ENCODE data around the gene ENTREP1. TPM values are rescaled to one million over a fixed set of nuclear protein-coding genes. Genes with fewer than 3 reads are reported as not detected.

Gene ENTREP1
- polyA plus RNA-seq, 1 of the 3 experiments (the other 2 are of a cell fraction) = not detected

DNA sequence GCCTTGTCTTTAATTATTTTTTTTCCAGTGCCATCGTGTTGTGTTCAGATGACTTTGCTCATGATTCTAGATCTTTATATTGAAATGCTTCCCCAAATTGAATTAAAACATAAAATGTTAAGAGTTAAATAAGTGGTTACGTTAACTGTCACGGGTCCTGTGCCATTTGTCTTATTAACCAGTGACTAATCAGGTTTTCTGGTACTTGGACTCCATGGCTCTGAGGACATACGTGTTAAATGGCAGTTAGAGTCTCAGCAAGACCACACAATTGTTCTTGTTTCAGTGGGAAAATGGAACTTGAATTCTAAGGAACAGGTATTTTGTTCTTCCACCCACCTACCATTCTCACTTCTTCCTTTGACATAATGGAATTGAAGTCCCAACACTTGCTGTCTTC, 32.8 kb downstream of the ENTREP1 start:
- H3K4me2 ChIP-seq = no peak overlapping the region
- H2AFZ ChIP-seq (ENCODE audit: low read depth) = no peak overlapping the region
- no peak overlapping the region for H3K27ac ChIP-seq (ENCODE audit: low read depth in 2 of 2, low read length in 1 of 2)
- no peaks in the 10 kb centered on the region for H3F3A ChIP-seq (replicated peaks; ENCODE audit: insufficient read depth)
- no peak overlapping the region for H3K4me3 ChIP-seq (ENCODE audit: low read depth in 2 of 2, low read length in 1 of 2)
- no peaks in the 10 kb centered on the region; the same call in 1 of the 2 replicates for H3K27me3 ChIP-seq (ENCODE audit: insufficient read depth)
- no peaks in the 10 kb centered on the region for H4K20me1 ChIP-seq (ENCODE audit: insufficient read depth)
- ChIA-PET CTCF (interaction anchor here (1.0 kb wide), 1 partner anchor 14 kb away, joined by 3 read pairs; no protein-coding TSS in a partner anchor), POLR2A (no interaction called here)
- TF ChIP-seq, protein P1, sequence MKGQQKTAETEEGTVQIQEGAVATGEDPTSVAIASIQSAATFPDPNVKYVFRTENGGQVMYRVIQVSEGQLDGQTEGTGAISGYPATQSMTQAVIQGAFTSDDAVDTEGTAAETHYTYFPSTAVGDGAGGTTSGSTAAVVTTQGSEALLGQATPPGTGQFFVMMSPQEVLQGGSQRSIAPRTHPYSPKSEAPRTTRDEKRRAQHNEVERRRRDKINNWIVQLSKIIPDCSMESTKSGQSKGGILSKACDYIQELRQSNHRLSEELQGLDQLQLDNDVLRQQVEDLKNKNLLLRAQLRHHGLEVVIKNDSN (IDR thresholded peaks at IDR 0.05; ENCODE audit: borderline replicate concordance, low read depth) = no peak
- TF ChIP-seq ELF1 (IDR thresholded peaks at IDR 0.05) (no peak), NFIC (IDR thresholded peaks at IDR 0.05; ENCODE audit: borderline replicate concordance) (no peak), TAF1 (IDR thresholded peaks at IDR 0.05; ENCODE audit: borderline replicate concordance, low read depth, low read length) (no peak)
- TF ChIP-seq, protein P2, sequence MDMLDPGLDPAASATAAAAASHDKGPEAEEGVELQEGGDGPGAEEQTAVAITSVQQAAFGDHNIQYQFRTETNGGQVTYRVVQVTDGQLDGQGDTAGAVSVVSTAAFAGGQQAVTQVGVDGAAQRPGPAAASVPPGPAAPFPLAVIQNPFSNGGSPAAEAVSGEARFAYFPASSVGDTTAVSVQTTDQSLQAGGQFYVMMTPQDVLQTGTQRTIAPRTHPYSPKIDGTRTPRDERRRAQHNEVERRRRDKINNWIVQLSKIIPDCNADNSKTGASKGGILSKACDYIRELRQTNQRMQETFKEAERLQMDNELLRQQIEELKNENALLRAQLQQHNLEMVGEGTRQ (IDR thresholded peaks at IDR 0.05; ENCODE audit: borderline replicate concordance, low read depth, low read length) = no peak
- no peaks in the 10 kb centered on the region for H3K4me1 ChIP-seq (ENCODE audit: control insufficient read depth in 1 of 2, insufficient read depth in 2 of 2, low read depth in 1 of 2, low read length in 1 of 2)
- WGBS (ENCODE audit: low lambda C conversion rate) = 24% methylated on average over 4 of the region's 4 CpGs
- no peak overlapping the region for H3K9ac ChIP-seq
- no peaks in the 10 kb centered on the region for H3K79me2 ChIP-seq (ENCODE audit: insufficient read depth)
- no peaks in the 10 kb centered on the region for H3K9me3 ChIP-seq
- H3K36me3 ChIP-seq (replicated peaks in 1 of 2; ENCODE audit: control insufficient read depth in 1 of 2, insufficient read depth in 2 of 2, low read length in 1 of 2) = no peaks in the 10 kb centered on the region
- DNase-seq = no peak
- H3K9me2 ChIP-seq = no peaks in the 10 kb centered on the region

DNA sequence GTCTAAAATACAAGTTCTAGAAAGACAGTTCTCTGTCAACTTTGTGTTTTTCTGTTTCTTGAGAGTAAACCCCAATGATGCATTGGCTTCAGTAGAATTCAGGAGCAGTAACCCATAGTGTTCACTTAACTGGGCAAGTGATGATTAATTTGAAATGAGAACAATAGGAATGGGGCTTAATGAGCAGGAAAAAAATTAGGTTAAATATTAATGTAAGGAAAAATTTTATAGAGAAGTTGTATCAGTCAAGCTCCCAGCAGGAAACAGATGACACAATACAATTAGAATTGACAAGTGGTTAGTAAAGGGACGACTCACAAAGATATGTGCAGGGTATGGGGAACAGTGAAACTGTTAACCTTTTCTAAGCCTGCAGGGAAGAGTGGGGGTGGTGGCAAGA, 38.2 kb downstream of the ENTREP1 start:
- no peak overlapping the region for H3K27ac ChIP-seq (ENCODE audit: low read depth in 2 of 2, low read length in 1 of 2)
- no peaks in the 10 kb centered on the region for H3F3A ChIP-seq (replicated peaks; ENCODE audit: insufficient read depth)
- POLR2A ChIA-PET = no interaction called here
- H3K79me2 ChIP-seq (ENCODE audit: insufficient read depth) = no peaks in the 10 kb centered on the region
- no peak overlapping the region for H3K4me3 ChIP-seq (ENCODE audit: low read depth in 2 of 2, low read length in 1 of 2)
- no peaks in the 10 kb centered on the region for H4K20me1 ChIP-seq (ENCODE audit: insufficient read depth)
- peaks cover 12% of the 10 kb centered on the region; the same call in 1 of the 2 replicates for H3K27me3 ChIP-seq (ENCODE audit: insufficient read depth)
- no peaks in the 10 kb centered on the region for H3K9me3 ChIP-seq
- CTCF ChIA-PET = no interaction called here
- DNase-seq = no peak
- 0% methylated on average over 1 of the region's 1 CpG for WGBS (ENCODE audit: low lambda C conversion rate)
- no peaks in the 10 kb centered on the region for H3K4me1 ChIP-seq (ENCODE audit: control insufficient read depth in 1 of 2, insufficient read depth in 2 of 2, low read depth in 1 of 2, low read length in 1 of 2)
- no peak overlapping the region for H3K4me2 ChIP-seq
- H2AFZ ChIP-seq (ENCODE audit: low read depth) = no peak overlapping the region
- H3K9ac ChIP-seq = no peak overlapping the region
- TF ChIP-seq SMC3 (IDR thresholded peaks at IDR 0.05; ENCODE audit: low read depth, low read length) (no peak), YY1 (IDR thresholded peaks at IDR 0.05; ENCODE audit: low read depth) (no peak), MXI1 (IDR thresholded peaks at IDR 0.05; ENCODE audit: low read depth, low read length) (no peak), TCF12 (IDR thresholded peaks at IDR 0.05) (no peak), RXRA (IDR thresholded peaks at IDR 0.05; ENCODE audit: borderline replicate concordance, low read depth) (no peak), MEF2A (IDR thresholded peaks at IDR 0.05; ENCODE audit: borderline replicate concordance, low read depth) (no peak), POLR2AphosphoS5 (IDR thresholded peaks at IDR 0.05; ENCODE audit: low read depth, low read length) (no peak), GATA2 (CRISPR knock-in tag; IDR thresholded peaks at IDR 0.05) (no peak), NRF1 (IDR thresholded peaks at IDR 0.05; ENCODE audit: low read depth, low read length) (no peak), SIN3A (IDR thresholded peaks at IDR 0.05; ENCODE audit: borderline replicate concordance, low read depth, low read length) (no peak), CHD2 (IDR thresholded peaks at IDR 0.05; ENCODE audit: low read length, partially characterized antibody) (no peak), TEAD4 (IDR thresholded peaks at IDR 0.05; ENCODE audit: borderline replicate concordance, insufficient read depth) (no peak), RAD21 (IDR thresholded peaks at IDR 0.05; ENCODE audit: low read length) (no peak), JUND (IDR thresholded peaks at IDR 0.05) (no peak)
- TF ChIP-seq, protein P2 (IDR thresholded peaks at IDR 0.05; ENCODE audit: borderline replicate concordance, low read depth, low read length) = no peak
- TF ChIP-seq, protein P3, sequence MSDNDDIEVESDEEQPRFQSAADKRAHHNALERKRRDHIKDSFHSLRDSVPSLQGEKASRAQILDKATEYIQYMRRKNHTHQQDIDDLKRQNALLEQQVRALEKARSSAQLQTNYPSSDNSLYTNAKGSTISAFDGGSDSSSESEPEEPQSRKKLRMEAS (IDR thresholded peaks at IDR 0.05; ENCODE audit: low read depth) = no peak
- TF ChIP-seq, protein P4, sequence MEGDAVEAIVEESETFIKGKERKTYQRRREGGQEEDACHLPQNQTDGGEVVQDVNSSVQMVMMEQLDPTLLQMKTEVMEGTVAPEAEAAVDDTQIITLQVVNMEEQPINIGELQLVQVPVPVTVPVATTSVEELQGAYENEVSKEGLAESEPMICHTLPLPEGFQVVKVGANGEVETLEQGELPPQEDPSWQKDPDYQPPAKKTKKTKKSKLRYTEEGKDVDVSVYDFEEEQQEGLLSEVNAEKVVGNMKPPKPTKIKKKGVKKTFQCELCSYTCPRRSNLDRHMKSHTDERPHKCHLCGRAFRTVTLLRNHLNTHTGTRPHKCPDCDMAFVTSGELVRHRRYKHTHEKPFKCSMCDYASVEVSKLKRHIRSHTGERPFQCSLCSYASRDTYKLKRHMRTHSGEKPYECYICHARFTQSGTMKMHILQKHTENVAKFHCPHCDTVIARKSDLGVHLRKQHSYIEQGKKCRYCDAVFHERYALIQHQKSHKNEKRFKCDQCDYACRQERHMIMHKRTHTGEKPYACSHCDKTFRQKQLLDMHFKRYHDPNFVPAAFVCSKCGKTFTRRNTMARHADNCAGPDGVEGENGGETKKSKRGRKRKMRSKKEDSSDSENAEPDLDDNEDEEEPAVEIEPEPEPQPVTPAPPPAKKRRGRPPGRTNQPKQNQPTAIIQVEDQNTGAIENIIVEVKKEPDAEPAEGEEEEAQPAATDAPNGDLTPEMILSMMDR (IDR thresholded peaks at IDR 0.05) = no peak
- TF ChIP-seq, protein P5, sequence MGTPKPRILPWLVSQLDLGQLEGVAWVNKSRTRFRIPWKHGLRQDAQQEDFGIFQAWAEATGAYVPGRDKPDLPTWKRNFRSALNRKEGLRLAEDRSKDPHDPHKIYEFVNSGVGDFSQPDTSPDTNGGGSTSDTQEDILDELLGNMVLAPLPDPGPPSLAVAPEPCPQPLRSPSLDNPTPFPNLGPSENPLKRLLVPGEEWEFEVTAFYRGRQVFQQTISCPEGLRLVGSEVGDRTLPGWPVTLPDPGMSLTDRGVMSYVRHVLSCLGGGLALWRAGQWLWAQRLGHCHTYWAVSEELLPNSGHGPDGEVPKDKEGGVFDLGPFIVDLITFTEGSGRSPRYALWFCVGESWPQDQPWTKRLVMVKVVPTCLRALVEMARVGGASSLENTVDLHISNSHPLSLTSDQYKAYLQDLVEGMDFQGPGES (IDR thresholded peaks at IDR 0.05; ENCODE audit: low read depth, low read length) = no peak
- no peaks in the 10 kb centered on the region for H3K36me3 ChIP-seq (replicated peaks in 1 of 2; ENCODE audit: control insufficient read depth in 1 of 2, insufficient read depth in 2 of 2, low read length in 1 of 2)
- no peaks in the 10 kb centered on the region for H3K9me2 ChIP-seq
